MCF 10A (cell line): ENCODE data around the gene INAVA. TPM values are rescaled to one million over a fixed set of nuclear protein-coding genes. Genes with fewer than 3 reads are reported as not detected.

Source experiments
- BruUV-seq: library from RNA; stranded (reverse); fragments of 400-500 nt; replicated peaks from 2 replicates; lab custom pipeline; 2021; lab: Mats Ljungman, UMichigan
- CTCF ChIA-PET: fragments of 300-600 bp; sonication (Branson Sonifier 250); formaldehyde crosslinking; extraction: SDS; loops from one replicate; lab custom pipeline; 2021; ENCODE audit warnings: antibody characterized with exemption, inconsistent platforms; lab: Yijun Ruan, JAX
- POLR2A ChIA-PET: fragments of 300-600, 350-650 bp; sonication (Branson Sonifier 250); formaldehyde crosslinking; extraction: SDS; loops from one replicate; lab custom pipeline; 2020; ENCODE audit warnings: antibody characterized with exemption, inconsistent platforms; lab: Yijun Ruan, JAX
- DNase-seq: peaks from one replicate; pipeline ENCODE4 v3.0.0-alpha.2; 2018; ENCODE audit not compliant: unreplicated experiment
- H3K27ac Mint-ChIP-seq: one replicate; pipeline ENCODE4 v1.8.0; 2022; ENCODE audit warnings: mild to moderate bottlenecking, low read depth, mixed read lengths; ENCODE audit not compliant: unreplicated experiment
- H3K27me3 Mint-ChIP-seq: one replicate; pipeline ENCODE4 v1.8.0; 2022; ENCODE audit warnings: mixed read lengths; ENCODE audit not compliant: insufficient read depth, unreplicated experiment
- H3K36me3 Mint-ChIP-seq: one replicate; pipeline ENCODE4 v1.8.0; 2022; ENCODE audit warnings: mild to moderate bottlenecking, moderate library complexity, mixed read lengths; ENCODE audit not compliant: insufficient read depth, unreplicated experiment
- H3K4me1 Mint-ChIP-seq: one replicate; pipeline ENCODE4 v1.8.0; 2022; ENCODE audit warnings: mixed read lengths; ENCODE audit not compliant: insufficient read depth, unreplicated experiment
- H3K4me3 Mint-ChIP-seq: one replicate; pipeline ENCODE4 v1.8.0; 2022; ENCODE audit warnings: mild to moderate bottlenecking, moderate library complexity, mixed read lengths; ENCODE audit not compliant: unreplicated experiment
- H3K9me3 Mint-ChIP-seq: one replicate; pipeline ENCODE4 v1.8.0; 2022; ENCODE audit warnings: mixed read lengths; ENCODE audit not compliant: unreplicated experiment
- CTCF ChIP-seq: fragments of 200-600 bp; IDR thresholded peaks from one replicate; pipeline ENCODE4 v1.8.0; 2022; ENCODE audit warnings: antibody characterized with exemption, mild to moderate bottlenecking; ENCODE audit not compliant: unreplicated experiment
- intact Hi-C: fragments of 100-400 bp; cut with micrococcal nuclease; formaldehyde crosslinking; loops from 2 replicates; pipeline ENCODE4 v1.14.1; 2022
- total RNA-seq: library from RNA; stranded (reverse); gene quantifications from 2 replicates; pipeline ENCODE4 v1.2.3, GENCODE V29; 2022

INAVA gene
- total RNA-seq, 1 experiment from 2014 or later, result 30.5 TPM

- intact Hi-C loops, result no loop called here
- POLR2A ChIA-PET, result interaction anchor here (1.0 kb wide), 1 partner anchor 43 kb away, joined by 3 read pairs; no protein-coding TSS in a partner anchor
- H3K36me3 Mint-ChIP-seq, result peaks cover 97% of the 10 kb centered on the region
- no peak overlapping the region for H3K4me3 Mint-ChIP-seq
- H3K9me3 Mint-ChIP-seq, result no peaks in the 10 kb centered on the region
- BruUV-seq, result no TSS peak
- no peaks in the 10 kb centered on the region for H3K27me3 Mint-ChIP-seq
- CTCF ChIA-PET, result interaction anchor here (2.8 kb wide), 1 partner anchor 11 kb away, joined by 9 read pairs; no protein-coding TSS in a partner anchor
- no peak for DNase-seq
- peaks cover 10% of the 10 kb centered on the region for H3K4me1 Mint-ChIP-seq
- no peak overlapping the region for H3K27ac Mint-ChIP-seq
- TF ChIP-seq CTCF, result no peak
Measured at GRCh38 chr1:200849430-200849829, 45.3 kb upstream of the INAVA start.

- H3K27ac Mint-ChIP-seq, result peak overlapping the region; percentile 63
- no peaks in the 10 kb centered on the region for H3K27me3 Mint-ChIP-seq
- no peak overlapping the region for H3K4me3 Mint-ChIP-seq
- H3K9me3 Mint-ChIP-seq, result no peaks in the 10 kb centered on the region
- H3K36me3 Mint-ChIP-seq, result peaks cover 99% of the 10 kb centered on the region
- H3K4me1 Mint-ChIP-seq, result peaks cover 10% of the 10 kb centered on the region
- intact Hi-C loops, result no loop called here
- no peak for DNase-seq
- BruUV-seq, result no TSS peak
- no peak for TF ChIP-seq CTCF
- POLR2A ChIA-PET, result interaction anchor here (0.7 to 1.8 kb wide), 5 partner anchors 11 to 228 kb away, joined by 3 to 5 read pairs (median 5); no protein-coding TSS in a partner anchor
- CTCF ChIA-PET, result interaction anchor here (0.5 to 2.4 kb wide), 14 partner anchors 10 to 1561 kb away, joined by 3 to 10 read pairs (median 4); no protein-coding TSS in a partner anchor
Measured at GRCh38 chr1:200850554-200850953, 44.1 kb upstream of the INAVA start.

GRCh38 chr1:200856716-200857357, 37.9 kb upstream of the INAVA start:
- peak; percentile 74 for DNase-seq
- Mint-ChIP-seq H3K27me3 (no peaks in the 10 kb centered on the region), H3K36me3 (peaks cover 81% of the 10 kb centered on the region), H3K9me3 (no peaks in the 10 kb centered on the region), H3K27ac (peak overlapping the region; percentile 2), H3K4me3 (no peak overlapping the region), H3K4me1 (peaks cover 14% of the 10 kb centered on the region)
- ChIA-PET POLR2A (interaction anchor here (0.7 to 1.1 kb wide), 3 partner anchors 10 to 238 kb away, joined by 3 read pairs; no protein-coding TSS in a partner anchor), CTCF (no interaction called here)
- BruUV-seq, result no TSS peak
- no peak for TF ChIP-seq CTCF
- intact Hi-C loops, result no loop called here

- no peak for TF ChIP-seq CTCF
- intact Hi-C loops, result no loop called here
- no peaks in the 10 kb centered on the region for H3K27me3 Mint-ChIP-seq
- H3K9me3 Mint-ChIP-seq, result no peaks in the 10 kb centered on the region
- peaks cover 14% of the 10 kb centered on the region for H3K4me1 Mint-ChIP-seq
- CTCF ChIA-PET, result no interaction called here
- TSS peak; percentile 44 for BruUV-seq
- peaks cover 81% of the 10 kb centered on the region for H3K36me3 Mint-ChIP-seq
- no peak overlapping the region for H3K4me3 Mint-ChIP-seq
- POLR2A ChIA-PET, result interaction anchor here (0.7 to 1.1 kb wide), 3 partner anchors 9 to 239 kb away, joined by 3 read pairs; no protein-coding TSS in a partner anchor
- H3K27ac Mint-ChIP-seq, result peak overlapping the region; percentile 2
- no peak for DNase-seq
Measured at GRCh38 chr1:200857804-200858203, 36.9 kb upstream of the INAVA start.
